Brain microvascular endothelial cell (primary cell): ENCODE data around the gene TLR2.

Experiments used
- DNase-seq: peaks from one replicate; pipeline ENCODE4 v3.0.0-alpha.2; 2020
- H3K27ac ChIP-seq: fragments of 250-450 bp; sonication (Bioruptor Pico); 2 replicates; pipeline ENCODE4 v1.5.1; 2020; ENCODE audit warnings: mild to moderate bottlenecking, moderate library complexity
- H3K27me3 ChIP-seq: fragments of 250-450 bp; sonication (Bioruptor Pico); replicated peaks from 2 replicates; pipeline ENCODE4 v1.5.1; 2020; ENCODE audit warnings: mild to moderate bottlenecking
- H3K36me3 ChIP-seq: fragments of 250-450 bp; sonication (Bioruptor Pico); replicated peaks from 2 replicates; pipeline ENCODE4 v1.5.1; 2020; ENCODE audit warnings: mild to moderate bottlenecking
- H3K4me3 ChIP-seq: 2 replicates; pipeline ENCODE4 v1.5.1; 2011; ENCODE audit warnings: low read depth, mild to moderate bottlenecking, control low read depth, low read length, moderate library complexity
- CTCF ChIP-seq: IDR thresholded peaks from 2 replicates; pipeline ENCODE4 v1.5.1; 2011; ENCODE audit warnings: low read depth, mild to moderate bottlenecking, moderate library complexity, low read length, control low read depth, inconsistent platforms; ENCODE audit errors: missing control alignments
- in situ Hi-C: cut with HindIII; loops from 2 replicates; pipeline ENCODE4 v1.10.0; 2017; ENCODE audit warnings: low sequenced_read_pairs, low pct_ligation_motif_present

Gene TLR2

GRCh38 chr4:153668647-153669046 lies 15.4 kb upstream of the TLR2 start:
- DNase-seq = no peak
- H3K36me3 ChIP-seq = no peaks in the 10 kb centered on the region
- H3K27ac ChIP-seq = no peak overlapping the region
- in situ Hi-C loops = no loop called here
- H3K4me3 ChIP-seq = no peak overlapping the region
- no peak for TF ChIP-seq CTCF
- H3K27me3 ChIP-seq = no peaks in the 10 kb centered on the region

GRCh38 chr4:153669838-153670237 lies 14.2 kb upstream of the TLR2 start:
- Histone ChIP-seq H3K27ac (no peak overlapping the region), H3K36me3 (no peaks in the 10 kb centered on the region), H3K4me3 (no peak overlapping the region), H3K27me3 (no peaks in the 10 kb centered on the region)
- TF ChIP-seq CTCF = no peak
- DNase-seq = no peak
- in situ Hi-C loops = no loop called here

- H3K27ac ChIP-seq = peak overlapping the region; percentile 47
- peak; percentile 81 for DNase-seq
- H3K4me3 ChIP-seq = no peak overlapping the region
- H3K27me3 ChIP-seq = no peaks in the 10 kb centered on the region
- H3K36me3 ChIP-seq = no peaks in the 10 kb centered on the region
- in situ Hi-C loops = no loop called here
- TF ChIP-seq CTCF = no peak
Observed at GRCh38 chr4:153676486-153676885, 7.6 kb upstream of the TLR2 start.

GRCh38 chr4:153676984-153677383 lies 7.1 kb upstream of the TLR2 start:
- H3K4me3 ChIP-seq = no peak overlapping the region
- peak; percentile 88 for DNase-seq
- TF ChIP-seq CTCF = no peak
- H3K36me3 ChIP-seq = no peaks in the 10 kb centered on the region
- H3K27me3 ChIP-seq = no peaks in the 10 kb centered on the region
- in situ Hi-C loops = no loop called here
- H3K27ac ChIP-seq = peak overlapping the region; percentile 47

GRCh38 chr4:153679486-153679885 lies 4.6 kb upstream of the TLR2 start:
- no peak for DNase-seq
- no peak for TF ChIP-seq CTCF
- H3K4me3 ChIP-seq = no peak overlapping the region

GRCh38 chr4:153683763-153684181 lies 308 bp upstream of the TLR2 start:
- no peak overlapping the region for H3K27ac ChIP-seq
- no peaks in the 10 kb centered on the region for H3K27me3 ChIP-seq
- in situ Hi-C loops = no loop called here
- peak overlapping the region; percentile 59 for H3K4me3 ChIP-seq
- H3K36me3 ChIP-seq = no peaks in the 10 kb centered on the region
- no peak for DNase-seq
- TF ChIP-seq CTCF = no peak

More at GRCh38 chr4:153679486-153679885, 4.6 kb upstream of the TLR2 start:
- Histone ChIP-seq H3K27me3 (no peaks in the 10 kb centered on the region), H3K27ac (no peak overlapping the region), H3K36me3 (no peaks in the 10 kb centered on the region)
- in situ Hi-C loops = no loop called here
